Pericardium fibroblast (primary cell): ENCODE data around the gene UQCRH. TPM values are rescaled to one million over a fixed set of nuclear protein-coding genes. Genes with fewer than 3 reads are reported as not detected.

Experiments
- total RNA-seq: library from RNA; depleted of rRNA; stranded (reverse); fragments of >200 nt; gene quantifications from 2 replicates; pipeline ENCODE4 v1.2.3, GENCODE V29; 2015

Gene UQCRH
- 342 and 511 TPM in 2 replicates for total RNA-seq

GRCh38 chr1:46303038-46303871, at the start of gene UQCRH, which contains the start of gene LRRC41:
Gene UQCRH (plus strand): TSS chr1:46303698. CDS start chr1:46303767, 69 bp downstream.
Gene LRRC41 (minus strand): TSS chr1:46303616. CDS start chr1:46303322, 294 bp downstream.

GRCh38 chr1:46340404-46341221, 37.1 kb downstream of the UQCRH start, which contains the start of gene NSUN4:
Gene NSUN4 (plus strand): TSS chr1:46340807. CDS start chr1:46340827, 20 bp downstream.

Other genes starting within 250 kb of the UQCRH start
- gene PIK3R3, start 171.1 kb upstream of the UQCRH start, total RNA-seq = 0.70 and 2.0 TPM in 2 replicates
- gene TSPAN1, start 128.6 kb upstream of the UQCRH start, total RNA-seq = 0.12 TPM in 1 of 2 replicates, not detected in the other
- not detected in 2 replicates for gene P3R3URF, start 127.2 kb upstream of the UQCRH start, total RNA-seq
- 30.5 and 35.9 TPM in 2 replicates for gene POMGNT1, start 105.3 kb upstream of the UQCRH start, total RNA-seq
- 0.47 and 3.1 TPM in 2 replicates for gene LURAP1, start 100.4 kb upstream of the UQCRH start, total RNA-seq
- gene RAD54L, start 55.9 kb upstream of the UQCRH start, total RNA-seq = 0.26 and 0.35 TPM in 2 replicates
- gene LRRC41, start 82 bp upstream of the UQCRH start, total RNA-seq = 95.2 and 104 TPM in 2 replicates
- gene NSUN4, start 37.1 kb downstream of the UQCRH start, total RNA-seq = 11.7 and 18.3 TPM in 2 replicates
- 0.43 and 2.1 TPM in 2 replicates for gene FAAH, start 90.6 kb downstream of the UQCRH start, total RNA-seq
- gene DMBX1, start 186.1 kb downstream of the UQCRH start, total RNA-seq = not detected in 2 replicates
- not detected in 2 replicates for gene KNCN, start 247.9 kb downstream of the UQCRH start, total RNA-seq